ENCODE data around the gene LDHAL6B. TPM values are rescaled to one million over a fixed set of nuclear protein-coding genes. Genes with fewer than 3 reads are reported as not detected.

Gene LDHAL6B
- polyA plus RNA-seq, 1 donor = 0.23 TPM

GRCh38 chr15:59251001-59251845, 44.6 kb downstream of the LDHAL6B start:
- DNase-seq = no peak

- DNase-seq = no peak
Measured at GRCh38 chr15:59252137-59252536, 45.5 kb downstream of the LDHAL6B start.

- no peak for DNase-seq
Measured at GRCh38 chr15:59255680-59256336, 49.2 kb downstream of the LDHAL6B start.

GRCh38 chr15:59256482-59256881, 49.8 kb downstream of the LDHAL6B start:
- DNase-seq = no peak

GRCh38 chr15:59257140-59257539, 50.5 kb downstream of the LDHAL6B start:
- no peak for DNase-seq

Other genes starting within 250 kb of the LDHAL6B start
- gene RNF111, start 219.2 kb upstream of the LDHAL6B start, polyA plus RNA-seq (ENCODE audit: insufficient read length) = 42.1 TPM
- gene CCNB2, start 101.7 kb upstream of the LDHAL6B start, polyA plus RNA-seq (ENCODE audit: insufficient read length) = 61.4 TPM
- 145 TPM for gene MYO1E, start 166.0 kb downstream of the LDHAL6B start, polyA plus RNA-seq (ENCODE audit: insufficient read length)
- 30.7 TPM for gene FAM81A, start 231.3 kb downstream of the LDHAL6B start, polyA plus RNA-seq (ENCODE audit: insufficient read length)

All from left kidney (tissue), 2 donors.